Suprapubic skin (tissue), 3 donors: ENCODE measurements around the gene NGLY1.

Experiments used
- CTCF ChIP-seq, 2 donors: fragments of 200-600 bp in 1 of 2; fragments of 450-650 bp in 1 of 2; sonication (generic) in 1 of 2; IDR thresholded peaks; one replicate each; pipeline ENCODE4 v1.5.1; 2016 to 2019; ENCODE audit warnings: antibody characterized with exemption in 2 of 2, mild to moderate bottlenecking in 1 of 2, moderate library complexity in 1 of 2
- POLR2AphosphoS5 ChIP-seq, 3 donors: sonication (generic); formaldehyde crosslinking; IDR thresholded peaks; one replicate each; pipeline ENCODE4 v1.6.1; 2017; ENCODE audit warnings: antibody characterized with exemption in 3 of 3

DNA sequence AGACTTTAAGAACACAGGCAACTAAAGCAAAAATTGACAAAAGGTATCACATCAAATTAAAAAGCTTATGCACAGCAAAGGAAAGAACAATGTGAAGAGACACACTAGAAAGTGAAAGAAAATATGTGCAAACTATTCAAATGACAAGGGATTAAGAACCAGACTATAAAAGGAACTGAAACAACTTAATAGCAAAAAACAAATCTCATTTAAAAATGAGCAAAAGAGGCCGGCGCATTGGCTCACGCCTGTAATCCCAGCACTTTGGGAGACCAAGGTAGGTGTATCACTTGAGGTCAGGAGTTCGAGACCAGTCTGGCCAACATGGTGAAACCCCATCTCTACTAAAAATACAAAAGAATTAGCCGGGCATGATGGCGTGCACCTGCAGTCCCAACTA lies 14.4 kb downstream of the NGLY1 start:
- TF ChIP-seq CTCF (IDR thresholded peaks at IDR 0.05) (no peak), POLR2AphosphoS5 (IDR thresholded peaks at IDR 0.05) (no peak)
